ENCODE results near the gene SLC2A11.

DNA sequence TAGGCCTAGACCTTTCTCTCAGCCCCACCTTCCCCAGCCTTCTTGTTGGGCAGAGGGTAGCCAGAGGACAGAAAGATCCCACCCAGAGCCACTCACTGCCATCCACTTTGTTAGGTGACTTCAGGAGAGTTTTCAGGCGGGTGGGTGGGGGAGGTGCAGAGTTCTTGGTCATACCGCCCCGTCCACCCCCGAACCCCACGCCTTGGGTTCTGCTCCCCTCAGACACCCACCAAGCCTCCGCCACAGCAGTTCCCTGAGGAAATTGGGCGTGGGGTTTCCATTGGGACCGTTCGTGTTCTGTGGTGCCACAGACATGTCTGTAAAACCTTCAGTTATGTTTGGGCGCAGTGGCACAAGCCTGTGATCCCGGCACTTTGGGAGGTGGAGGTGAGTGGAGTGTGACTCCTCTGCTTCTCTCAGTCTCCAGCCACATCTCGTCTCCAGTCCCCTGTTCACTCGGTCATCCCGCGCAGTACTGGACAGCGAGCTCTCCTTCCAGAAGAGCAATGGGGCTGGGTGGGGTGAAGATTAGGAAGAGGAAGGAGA, 38.0 kb downstream of the SLC2A11 start:
- TF ChIP-seq CTCF (IDR thresholded peaks at IDR 0.05) (no peak), POLR2AphosphoS5 (IDR thresholded peaks at IDR 0.05) (no peak), EP300 (IDR thresholded peaks at IDR 0.05) (no peak)

Measured in stomach (tissue), 4 donors.